NT2/D1 (cell line): ENCODE results near the gene SLX4IP.

Experiments
- DNase-seq: peaks from one replicate; pipeline ENCODE4 v3.0.0-alpha.2; 2011; ENCODE audit warnings: low read depth, low spot score
- H3K27me3 ChIP-seq: 2 replicates; pipeline ENCODE4 v1.6.0; 2011; ENCODE audit warnings: mild to moderate bottlenecking; ENCODE audit not compliant: insufficient read length, insufficient read depth
- H3K36me3 ChIP-seq: 2 replicates; pipeline ENCODE4 v1.6.1; 2011; ENCODE audit warnings: mild to moderate bottlenecking, low read length, mixed read lengths; ENCODE audit not compliant: insufficient read depth, insufficient read length
- H3K4me1 ChIP-seq: 2 replicates; pipeline ENCODE4 v1.5.1; 2011; ENCODE audit not compliant: insufficient read depth, insufficient read length
- H3K4me3 ChIP-seq: 2 replicates; pipeline ENCODE4 v1.5.1; 2011; ENCODE audit warnings: low read depth; ENCODE audit not compliant: insufficient read length
- H3K9ac ChIP-seq: 2 replicates; pipeline ENCODE4 v1.6.0; 2011; ENCODE audit warnings: low read depth; ENCODE audit not compliant: insufficient read length
- H3K9me3 ChIP-seq: 2 replicates; pipeline ENCODE4 v1.5.1; 2011; ENCODE audit warnings: mild to moderate bottlenecking, low read length; ENCODE audit not compliant: insufficient read depth
- SUZ12 ChIP-seq: IDR thresholded peaks from 2 replicates; pipeline ENCODE4 v1.6.1; 2011; ENCODE audit not compliant: insufficient read length, insufficient read depth; ENCODE audit errors: extremely low read depth
- YY1 ChIP-seq: IDR thresholded peaks from 2 replicates; pipeline ENCODE4 v1.6.1; 2011; ENCODE audit not compliant: insufficient read length, insufficient read depth
- ZNF274 ChIP-seq: IDR thresholded peaks from 2 replicates; pipeline ENCODE4 v1.6.1; 2011; ENCODE audit warnings: mild to moderate bottlenecking, low read depth, low read length

Gene SLX4IP

GRCh38 chr20:10497791-10498190, 62.7 kb downstream of the SLX4IP start:
- 0 out of 2 replicates have a peak, but pooled peaks cover 2% of the 10 kb centered on the region for H3K9me3 ChIP-seq

GRCh38 chr20:10498200-10498599, 63.1 kb downstream of the SLX4IP start:
- DNase-seq: no peak
- Histone ChIP-seq H3K9me3 (no peaks in the 10 kb centered on the region), H3K4me1 (no peaks in the 10 kb centered on the region), H3K27me3 (no peaks in the 10 kb centered on the region), H3K36me3 (no peaks in the 10 kb centered on the region), H3K4me3 (no peak overlapping the region), H3K9ac (no peak overlapping the region)
- no peak for TF ChIP-seq ZNF274
- TF ChIP-seq YY1: no peak
- TF ChIP-seq SUZ12: no peak

More at GRCh38 chr20:10497791-10498190, 62.7 kb downstream of the SLX4IP start:
- no peaks in the 10 kb centered on the region for H3K27me3 ChIP-seq
- H3K9ac ChIP-seq: no peak overlapping the region
- H3K36me3 ChIP-seq: no peaks in the 10 kb centered on the region
- TF ChIP-seq SUZ12 (no peak), YY1 (no peak), ZNF274 (no peak)
- DNase-seq: no peak
- no peaks in the 10 kb centered on the region for H3K4me1 ChIP-seq
- no peak overlapping the region for H3K4me3 ChIP-seq

GRCh38 chr20:10501402-10501801, 66.3 kb downstream of the SLX4IP start:
- Histone ChIP-seq H3K27me3 (no peaks in the 10 kb centered on the region), H3K4me3 (no peak overlapping the region), H3K4me1 (no peaks in the 10 kb centered on the region), H3K9me3 (no peaks in the 10 kb centered on the region), H3K9ac (no peak overlapping the region), H3K36me3 (no peaks in the 10 kb centered on the region)
- no peak for DNase-seq
- no peak for TF ChIP-seq SUZ12
- TF ChIP-seq ZNF274: no peak
- no peak for TF ChIP-seq YY1

- Histone ChIP-seq H3K4me1 (no peaks in the 10 kb centered on the region), H3K4me3 (no peak overlapping the region), H3K9me3 (no peaks in the 10 kb centered on the region), H3K36me3 (no peaks in the 10 kb centered on the region), H3K27me3 (no peaks in the 10 kb centered on the region), H3K9ac (no peak overlapping the region)
- TF ChIP-seq YY1: no peak
- TF ChIP-seq ZNF274: no peak
- no peak for TF ChIP-seq SUZ12
- DNase-seq: no peak
Observed at GRCh38 chr20:10502098-10502526, 67.0 kb downstream of the SLX4IP start.

GRCh38 chr20:10504608-10504993, 69.5 kb downstream of the SLX4IP start:
- no peaks in the 10 kb centered on the region for H3K27me3 ChIP-seq
- DNase-seq: no peak
- no peak overlapping the region for H3K4me3 ChIP-seq
- no peaks in the 10 kb centered on the region for H3K4me1 ChIP-seq
- TF ChIP-seq ZNF274 (no peak), SUZ12 (no peak)
- H3K9ac ChIP-seq: no peak overlapping the region
- no peaks in the 10 kb centered on the region for H3K9me3 ChIP-seq
- no peaks in the 10 kb centered on the region for H3K36me3 ChIP-seq

- Histone ChIP-seq H3K9me3 (no peaks in the 10 kb centered on the region), H3K27me3 (no peaks in the 10 kb centered on the region), H3K9ac (no peak overlapping the region), H3K4me3 (no peak overlapping the region), H3K36me3 (no peaks in the 10 kb centered on the region), H3K4me1 (no peaks in the 10 kb centered on the region)
- no peak for DNase-seq
- TF ChIP-seq YY1 (no peak), ZNF274 (no peak), SUZ12 (no peak)
Observed at GRCh38 chr20:10504994-10505730, 70.1 kb downstream of the SLX4IP start.

GRCh38 chr20:10505827-10506226, 70.7 kb downstream of the SLX4IP start:
- H3K9ac ChIP-seq: no peak overlapping the region
- H3K9me3 ChIP-seq: no peaks in the 10 kb centered on the region
- no peaks in the 10 kb centered on the region for H3K36me3 ChIP-seq
- no peaks in the 10 kb centered on the region for H3K4me1 ChIP-seq
- TF ChIP-seq SUZ12 (no peak), ZNF274 (no peak), YY1 (no peak)
- H3K27me3 ChIP-seq: no peaks in the 10 kb centered on the region
- no peak for DNase-seq
- no peak overlapping the region for H3K4me3 ChIP-seq

GRCh38 chr20:10507052-10507451, 71.9 kb downstream of the SLX4IP start:
- Histone ChIP-seq H3K4me3 (no peak overlapping the region), H3K27me3 (no peaks in the 10 kb centered on the region), H3K4me1 (no peaks in the 10 kb centered on the region), H3K9me3 (no peaks in the 10 kb centered on the region), H3K36me3 (no peaks in the 10 kb centered on the region), H3K9ac (no peak overlapping the region)
- no peak for DNase-seq
- TF ChIP-seq SUZ12 (no peak), ZNF274 (no peak), YY1 (no peak)
